Stimulated activated CD8-positive, alpha-beta memory T cell treated with anti-CD3 and anti-CD28 coated beads, Interleukin-4, amount 100 ng/mL, for 24 hours (primary cell): ENCODE results near the gene FANK1.
A peak's percentile ranks its signal among the peaks of the same experiment; 100 is the strongest.
"Not testable (repeated sequence)": the region's sequence is repeated elsewhere in the genome, so short reads cannot be mapped to it uniquely, and the experiment has no call there.

Source experiments
- DNase-seq: peaks from one replicate; pipeline ENCODE4 v3.0.0-alpha.2; 2020; ENCODE audit warnings: low read depth

The FANK1 gene

DNA sequence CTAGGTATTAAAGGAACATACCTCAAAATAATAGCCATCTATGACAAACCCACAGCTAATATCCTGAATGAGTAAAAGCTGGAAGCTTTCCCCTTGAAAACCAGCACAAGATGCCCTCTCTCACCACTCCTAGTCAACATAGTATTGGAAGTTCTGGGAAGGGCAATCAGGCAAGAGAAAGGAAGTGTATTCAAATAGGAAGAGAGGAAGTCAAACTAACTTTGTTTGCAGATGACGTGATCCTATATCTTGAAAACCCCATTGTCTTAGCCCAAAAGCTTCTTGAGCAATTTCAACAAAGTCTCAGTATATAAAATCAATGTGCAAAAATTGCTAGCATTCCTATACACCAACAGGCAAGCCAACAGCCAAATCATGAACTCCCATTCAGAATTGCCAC, 131.3 kb downstream of the FANK1 start:
- no peak for DNase-seq

DNA sequence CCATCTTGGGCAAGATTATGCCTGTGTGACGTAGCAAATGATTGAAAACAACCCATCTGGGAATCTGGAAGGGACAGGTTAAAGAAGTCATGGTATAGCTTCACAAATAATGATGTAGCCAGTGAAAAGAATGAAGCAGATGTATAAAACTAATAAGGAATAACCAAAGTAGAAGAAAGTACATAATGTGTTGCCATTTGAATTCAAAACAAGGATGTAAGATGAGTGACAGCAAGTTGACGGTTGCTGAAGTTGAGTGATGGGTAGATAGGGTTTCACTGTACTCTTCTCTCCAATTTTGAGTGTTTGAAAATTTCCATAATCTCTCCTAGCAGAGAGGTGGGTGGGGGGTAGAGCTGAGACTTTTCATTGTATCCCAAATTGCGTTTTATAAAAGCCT, 133.6 kb downstream of the FANK1 start:
- no peak for DNase-seq

DNA sequence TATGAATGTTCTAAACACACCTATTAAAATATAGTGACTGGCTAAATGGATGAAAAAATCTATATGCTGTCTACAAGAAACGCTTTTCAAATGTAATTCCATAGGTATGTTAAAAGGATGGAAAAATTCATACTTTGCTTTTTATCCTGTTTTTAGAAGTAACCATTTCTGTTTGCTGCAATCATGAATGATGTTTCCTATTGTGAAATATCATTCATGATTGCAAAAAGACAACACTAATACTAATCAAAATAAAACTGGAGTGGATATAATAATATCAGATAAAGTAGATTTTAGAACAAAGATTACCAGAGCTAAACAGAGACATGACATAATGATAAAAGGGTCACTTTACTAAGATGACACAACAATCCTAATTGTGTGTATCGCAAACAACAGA, 138.2 kb downstream of the FANK1 start:
- no peak for DNase-seq

DNA sequence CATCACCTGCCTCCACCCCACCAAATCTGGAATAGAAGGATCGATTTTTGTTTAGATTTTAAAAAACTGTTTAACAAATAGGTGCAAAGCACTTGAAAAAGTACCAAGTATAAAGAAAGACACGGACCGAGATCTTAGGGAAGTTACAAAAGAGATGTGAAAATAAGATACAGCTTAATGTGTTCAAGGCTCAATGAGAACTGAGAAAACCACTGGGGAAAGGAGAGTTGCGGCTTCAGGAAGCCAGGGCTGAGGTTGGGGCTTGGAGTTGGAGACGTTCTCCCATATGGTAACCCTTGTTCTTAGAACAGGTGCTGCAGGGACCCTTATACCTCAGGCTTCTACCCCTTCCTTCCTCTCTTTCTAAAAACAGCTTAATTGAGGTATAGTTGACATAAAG, 140.2 kb downstream of the FANK1 start:
- DNase-seq, result no peak

DNA sequence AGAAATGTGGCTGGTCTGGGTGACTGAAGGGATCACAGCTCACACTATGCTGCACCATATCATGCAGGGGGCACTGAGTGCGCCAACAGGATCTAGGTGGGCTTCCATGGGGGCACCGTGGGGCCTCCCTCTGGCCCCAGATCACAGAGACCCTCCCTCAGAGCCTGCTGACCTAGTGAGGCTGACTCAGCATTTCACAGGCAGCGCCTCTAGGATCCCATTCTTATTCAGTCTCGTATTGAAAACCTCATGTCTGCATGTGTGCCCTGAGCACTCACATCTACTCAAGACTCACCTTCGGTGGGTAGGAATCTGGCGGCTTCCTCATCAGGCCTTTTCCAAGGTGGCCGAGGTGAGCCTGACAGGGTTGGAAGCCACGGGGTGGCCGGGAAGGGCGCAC, 141.6 kb downstream of the FANK1 start:
- no peak for DNase-seq

DNA sequence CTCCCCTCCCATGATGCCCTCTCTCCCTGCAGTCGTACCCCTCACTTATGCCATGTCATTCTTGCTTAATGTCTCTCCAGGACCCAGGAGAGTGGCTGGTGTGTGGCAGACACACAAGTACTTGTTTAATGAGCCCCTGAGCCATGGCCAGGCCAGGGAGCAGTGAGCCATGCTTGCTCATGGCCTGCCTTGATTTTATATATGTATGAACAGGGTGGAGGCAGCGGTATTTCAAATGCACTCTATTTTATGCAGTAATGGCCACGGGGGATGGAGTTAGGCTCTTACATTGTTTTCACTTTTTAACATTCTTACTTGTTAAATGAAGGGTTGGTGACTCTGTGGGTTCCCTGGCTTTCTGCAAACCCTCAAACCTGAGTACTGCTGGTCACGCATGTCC, 144.8 kb downstream of the FANK1 start:
- no peak for DNase-seq

DNA sequence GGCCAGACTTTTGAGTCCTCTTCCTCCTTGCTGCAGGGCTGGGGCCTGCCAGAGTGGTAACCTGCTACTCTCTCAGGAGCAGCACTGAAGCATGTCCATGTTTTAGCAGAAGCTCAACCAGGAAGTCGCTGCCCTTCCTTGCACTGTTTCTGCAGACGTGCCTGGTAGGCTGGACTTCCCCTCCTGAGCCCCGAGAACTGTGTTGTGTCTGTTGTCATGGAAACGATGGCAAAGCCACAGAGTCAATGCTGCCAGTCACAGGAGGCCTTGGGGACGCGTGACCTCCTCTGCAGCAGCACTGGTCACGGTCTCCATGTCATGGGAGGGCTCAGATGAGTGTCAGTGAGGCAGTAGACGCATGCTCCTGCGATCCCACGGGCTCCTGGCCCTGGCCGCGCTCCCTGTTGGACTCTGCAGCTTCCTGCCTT, 145.5 kb downstream of the FANK1 start:
- DNase-seq, result peak; percentile 58

DNA sequence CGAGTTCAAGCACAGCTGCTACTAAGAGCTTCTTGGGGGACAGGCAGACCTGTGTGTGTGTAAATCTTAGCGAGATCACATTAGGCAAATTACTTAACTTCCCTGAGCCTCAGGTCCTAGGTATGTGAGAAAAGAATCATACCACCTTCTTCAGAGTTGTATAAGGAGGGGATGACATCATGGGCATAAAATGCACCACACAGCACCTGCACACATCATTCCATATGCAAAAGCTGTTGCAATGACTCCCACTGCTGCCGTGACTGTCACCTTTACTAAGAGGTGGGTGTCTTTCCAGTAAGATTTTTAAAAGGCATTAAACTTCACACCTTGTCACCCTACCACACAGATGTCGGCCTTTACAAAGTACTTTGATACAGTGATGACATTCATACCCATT, 146.0 kb downstream of the FANK1 start:
- DNase-seq, result no peak

DNA sequence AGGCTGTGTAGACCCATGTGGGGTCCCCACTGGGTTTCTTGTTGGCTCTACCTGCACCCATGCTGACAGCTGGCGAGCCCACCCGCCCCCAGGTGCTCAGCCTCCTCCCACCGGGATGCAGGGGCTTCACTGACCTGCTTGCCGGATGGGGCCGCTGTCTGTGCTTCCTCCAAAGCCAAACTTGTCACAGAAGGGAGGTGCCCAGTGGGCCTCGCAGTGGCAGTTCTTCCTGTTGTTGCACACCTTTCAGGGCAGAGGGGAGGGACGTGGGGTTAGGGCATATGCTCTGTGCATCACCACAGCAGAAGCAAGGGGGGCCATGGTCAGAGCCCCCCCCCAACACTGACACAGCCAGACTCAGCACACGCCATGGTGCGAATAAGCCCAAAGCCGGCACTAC, 146.5 kb downstream of the FANK1 start:
- no peak for DNase-seq

DNA sequence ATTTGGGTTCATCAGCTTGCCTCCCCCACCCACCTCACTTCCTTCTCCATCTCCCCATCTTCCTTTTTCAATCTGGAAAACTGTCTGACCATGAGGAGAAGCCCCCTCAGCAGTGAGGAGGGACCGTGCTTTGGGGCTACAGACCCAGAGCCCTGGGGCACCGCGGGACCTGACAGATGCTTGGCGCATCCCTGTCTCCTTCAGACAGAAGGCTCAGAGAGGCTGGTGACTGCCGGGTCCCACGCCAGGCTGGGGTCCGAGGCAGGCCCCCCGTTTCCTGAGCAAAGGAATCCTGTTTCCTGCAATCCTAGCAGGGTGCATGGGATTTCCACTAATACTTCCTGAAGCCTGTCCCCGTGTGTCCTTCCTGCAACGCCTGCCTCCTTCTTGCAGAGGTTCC, 147.0 kb downstream of the FANK1 start:
- DNase-seq, result no peak

DNA sequence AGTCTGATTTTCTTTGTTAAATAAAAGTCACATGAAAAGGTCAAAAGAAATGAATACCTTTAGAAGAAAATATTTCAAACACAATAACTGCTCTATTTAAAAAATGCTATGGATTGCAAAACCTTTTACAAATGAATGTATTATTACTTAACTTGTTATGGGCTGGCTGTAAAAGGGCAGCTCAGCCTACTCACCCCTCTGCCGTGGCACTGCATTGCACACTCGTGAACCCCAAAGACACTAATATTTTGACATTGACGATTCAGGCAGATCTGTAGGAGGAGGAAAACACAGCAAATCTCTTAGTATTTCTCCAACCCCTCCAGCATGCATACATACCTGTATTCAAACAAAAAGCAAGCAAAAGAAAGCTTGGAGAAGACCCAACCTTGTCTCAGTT, 149.5 kb downstream of the FANK1 start:
- DNase-seq, result no peak

DNA sequence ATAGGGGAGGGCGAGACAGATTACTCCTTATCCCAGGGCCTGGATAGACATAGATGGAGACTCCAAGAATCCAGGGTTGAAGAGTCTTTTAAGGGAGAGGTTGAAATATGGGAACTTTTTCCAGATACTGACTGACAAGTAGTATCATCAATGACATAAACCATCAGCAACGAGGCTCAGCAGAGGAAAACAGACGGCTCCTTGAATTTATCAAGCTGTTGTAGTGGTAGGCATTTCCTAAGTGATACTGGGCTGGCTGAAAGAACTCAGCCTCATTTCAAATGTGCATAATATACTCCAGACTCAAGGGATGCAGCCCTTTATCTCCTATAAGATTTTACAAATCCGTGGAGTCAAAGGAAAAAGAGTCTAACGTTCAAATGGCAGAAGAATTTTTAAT, 150.5 kb downstream of the FANK1 start:
- DNase-seq, result no peak

DNA sequence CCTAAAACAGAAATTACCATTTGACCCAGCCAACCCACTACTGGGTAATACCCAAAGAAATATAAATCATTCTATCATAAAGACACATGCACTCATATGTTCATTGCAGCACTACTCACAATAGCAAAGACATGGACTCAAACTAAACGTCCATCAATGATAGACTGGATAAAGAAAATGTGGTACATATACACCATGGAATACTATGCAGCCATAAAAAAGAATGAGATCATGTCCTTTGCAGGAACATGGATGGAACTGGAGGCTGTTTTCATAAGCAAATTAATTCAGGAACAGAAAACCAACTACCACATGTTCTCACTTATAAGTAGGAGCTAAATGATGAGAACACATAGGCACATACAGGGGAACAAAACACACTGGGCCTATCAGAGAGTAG, 151.4 kb downstream of the FANK1 start:
- DNase-seq, result not testable (repeated sequence)

DNA sequence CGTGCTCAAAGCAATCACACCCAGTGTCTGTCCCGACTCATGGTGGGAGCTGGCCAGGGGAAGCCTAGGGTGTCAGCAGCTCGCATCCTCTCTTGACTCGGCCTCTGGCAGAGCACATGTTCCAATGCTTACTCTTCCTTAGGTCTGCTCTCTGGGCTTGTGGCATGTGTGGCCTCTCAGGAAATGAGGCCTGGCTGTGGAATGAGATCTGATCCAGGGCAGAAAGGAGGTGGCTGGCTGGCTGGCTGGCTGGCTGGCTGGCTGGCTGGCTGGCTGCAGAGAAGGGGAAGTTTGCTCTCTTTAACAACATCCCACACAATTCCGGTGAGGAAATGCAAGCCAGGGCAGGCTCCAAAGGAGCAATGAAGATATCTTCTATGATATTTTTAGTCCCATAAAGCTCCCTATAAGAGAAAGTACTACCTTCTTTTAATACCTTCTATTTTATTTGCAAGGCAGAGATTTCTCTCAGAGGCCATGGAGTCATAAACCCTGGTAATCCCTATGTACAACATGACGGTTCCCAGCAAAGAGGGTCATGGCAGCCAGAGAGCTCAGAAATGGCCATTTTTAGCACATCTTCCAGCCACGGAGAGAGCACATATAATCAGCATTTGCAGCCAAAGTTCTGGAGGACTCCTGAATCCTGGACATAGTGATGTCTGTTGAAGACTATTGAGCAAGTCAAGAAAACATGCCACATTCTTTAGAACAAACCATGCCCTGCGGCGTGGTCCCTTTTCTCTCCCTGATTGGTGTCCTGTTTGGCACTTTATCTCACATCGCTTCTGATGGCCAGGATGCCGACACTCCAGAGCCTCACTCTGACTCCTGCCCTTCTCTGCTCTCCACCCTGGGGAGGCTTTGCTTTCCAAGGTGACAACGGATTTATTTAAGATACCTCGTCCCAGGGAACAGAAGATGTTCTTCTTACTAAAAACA, 153.7 kb downstream of the FANK1 start:
- DNase-seq, result no peak

DNA sequence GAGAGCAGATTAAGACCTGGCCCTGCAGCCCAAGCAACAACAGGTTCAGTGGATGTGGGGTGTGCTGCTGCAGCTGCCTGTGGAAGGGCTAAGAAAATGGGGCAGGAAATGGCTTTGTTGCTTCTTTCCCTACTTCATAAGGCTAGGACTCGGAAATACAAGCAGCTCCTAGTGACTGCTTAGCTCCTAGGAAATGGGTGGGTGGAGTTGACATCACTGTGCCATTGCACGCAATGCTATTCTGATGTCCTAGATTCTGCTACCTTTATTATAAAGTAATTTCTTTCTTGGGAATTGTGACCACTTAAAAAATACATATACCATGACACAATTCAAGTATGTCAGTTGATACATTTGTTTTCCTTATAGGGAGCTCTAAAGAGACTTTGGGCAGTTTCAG, 155.8 kb downstream of the FANK1 start:
- DNase-seq, result no peak

DNA sequence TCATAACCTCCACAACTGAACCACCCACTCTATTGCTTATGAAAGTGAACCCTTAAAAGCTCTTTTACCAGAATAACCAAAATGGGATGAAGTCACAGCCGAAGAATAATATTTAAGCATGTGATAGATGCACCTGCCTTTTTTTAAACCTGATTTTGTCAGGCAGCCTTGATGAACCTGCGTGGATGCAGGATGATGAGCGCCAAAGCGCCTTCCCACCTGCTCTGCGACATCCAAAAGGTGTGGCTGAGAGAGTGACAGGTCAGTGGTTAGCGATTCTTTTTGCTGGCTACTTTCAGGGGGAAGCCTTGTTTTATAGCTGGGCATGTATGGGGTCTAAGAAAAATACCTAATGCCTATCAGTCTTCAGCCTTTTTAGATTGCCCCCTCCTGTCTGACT, 157.8 kb downstream of the FANK1 start:
- no peak for DNase-seq

DNA sequence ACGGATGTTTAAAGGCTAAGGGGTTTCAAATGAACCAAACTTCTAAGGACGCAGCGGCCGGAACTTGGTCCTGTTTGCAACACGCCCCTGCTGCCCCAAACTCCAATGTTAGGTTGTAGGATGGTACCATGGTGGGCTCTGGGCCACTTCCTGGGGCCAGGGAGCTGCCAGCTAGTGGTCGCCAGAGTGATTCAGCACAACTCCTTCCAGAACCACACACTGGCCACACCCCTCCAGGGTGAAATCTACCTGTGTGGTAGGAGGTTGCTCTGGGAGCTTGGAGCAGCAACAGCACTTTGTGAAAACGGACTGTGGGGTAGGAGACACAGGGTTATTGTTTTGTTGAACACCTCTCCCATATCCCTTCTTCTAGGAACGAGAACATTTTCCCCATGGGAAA, 161.1 kb downstream of the FANK1 start:
- DNase-seq, result no peak

DNA sequence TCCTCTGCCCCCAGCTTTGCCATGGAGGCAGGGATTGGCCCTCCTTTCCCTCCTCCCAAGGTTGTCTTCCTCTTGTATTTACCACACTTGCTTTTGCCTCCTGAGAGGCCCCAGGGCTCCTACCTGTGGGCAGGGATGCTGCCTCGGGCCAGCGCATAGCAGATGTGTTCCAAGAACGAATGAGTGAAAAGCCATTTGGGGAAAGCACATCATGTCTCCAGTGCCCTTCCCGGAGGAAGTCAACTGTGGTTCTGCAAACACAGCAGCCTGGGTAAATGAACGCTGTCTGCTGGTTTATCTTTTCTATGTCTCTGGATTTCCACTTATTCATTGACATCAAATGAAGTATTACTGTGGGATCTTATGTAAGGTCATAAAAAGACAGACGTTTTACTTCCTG, 161.7 kb downstream of the FANK1 start:
- no peak for DNase-seq

DNA sequence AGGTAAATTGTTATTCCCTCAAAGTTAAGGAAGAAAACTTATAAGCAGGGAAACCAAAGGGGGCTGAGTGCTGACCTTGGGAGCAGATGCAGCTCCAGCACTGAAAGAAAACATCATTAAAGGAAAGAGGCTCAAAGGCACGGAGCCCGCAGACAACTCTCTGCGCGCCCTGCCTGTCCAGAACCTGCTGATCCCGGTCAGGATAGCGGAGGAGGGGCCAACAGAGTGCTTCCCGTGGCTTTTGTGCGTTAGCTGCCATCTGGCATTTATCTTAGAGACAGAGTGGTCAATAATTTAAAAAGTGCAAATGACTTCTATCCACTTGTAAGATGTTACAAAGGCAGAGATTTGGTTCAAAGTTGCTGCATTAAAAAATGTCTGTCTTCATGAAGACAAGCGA, 162.1 kb downstream of the FANK1 start:
- DNase-seq, result no peak
